HCT116 (cell line): ENCODE measurements around the gene ATF7.

Source experiments
- CEBPB ChIP-seq: IDR thresholded peaks from 2 replicates; pipeline ENCODE4 v1.6.1; 2012; ENCODE audit warnings: low read depth
- EGR1 ChIP-seq: IDR thresholded peaks from 2 replicates; pipeline ENCODE4 v1.6.1; 2012; ENCODE audit warnings: low read depth
- EZH2 ChIP-seq: fragments of 200-600 bp; sonication (generic); IDR thresholded peaks from 2 replicates; pipeline ENCODE4 v1.6.1; 2017; ENCODE audit warnings: antibody characterized with exemption, mixed run types
- POLR2A ChIP-seq: IDR thresholded peaks from 2 replicates; pipeline ENCODE4 v1.7.0; 2011; ENCODE audit warnings: borderline replicate concordance; ENCODE audit not compliant: insufficient read depth, insufficient read length; ENCODE audit errors: extremely low read depth
- REST ChIP-seq: IDR thresholded peaks from 2 replicates; pipeline ENCODE4 v1.6.1; 2012; ENCODE audit warnings: low read depth
- TCF7L2 ChIP-seq: IDR thresholded peaks from 2 replicates; pipeline ENCODE4 v1.7.0; 2011; ENCODE audit warnings: borderline replicate concordance, inconsistent platforms; ENCODE audit not compliant: insufficient read depth, insufficient read length; ENCODE audit errors: extremely low read depth
- ZFX ChIP-seq: fragments of 450-650 bp; IDR thresholded peaks from 2 replicates; pipeline ENCODE4 v1.6.1; 2017
- ZNF274 ChIP-seq: fragments of 200-500 bp; sonication (Bioruptor generic); IDR thresholded peaks from 2 replicates; pipeline ENCODE4 v1.6.1; 2014; ENCODE audit warnings: mild to moderate bottlenecking, low read depth, low read length, inconsistent platforms
- TF ChIP-seq, protein P1 (sequence below), 3 experiments: fragments of 200-600 bp in 1 of 3; sonication (generic) in 1 of 3; IDR thresholded peaks in 2 of 3; conservative IDR thresholded peaks in 1 of 3; 2 replicates each; pipeline ENCODE4 v1.5.1; 2012 to 2017; ENCODE audit warnings: low read depth in 2 of 3, low read length in 2 of 3, antibody characterized with exemption in 1 of 3, borderline replicate concordance in 1 of 3, control low read depth in 1 of 3, mild to moderate bottlenecking in 1 of 3, mixed read lengths in 1 of 3, mixed run types in 1 of 3, moderate library complexity in 1 of 3; ENCODE audit not compliant: insufficient read depth in 1 of 3

GRCh38 chr12:53564278-53564677 lies 61.9 kb downstream of the ATF7 start:
- TF ChIP-seq CEBPB = no peak
- TF ChIP-seq ZFX = no peak
- no peak for TF ChIP-seq ZNF274
- TF ChIP-seq POLR2A = no peak
- TF ChIP-seq, protein P1, sequence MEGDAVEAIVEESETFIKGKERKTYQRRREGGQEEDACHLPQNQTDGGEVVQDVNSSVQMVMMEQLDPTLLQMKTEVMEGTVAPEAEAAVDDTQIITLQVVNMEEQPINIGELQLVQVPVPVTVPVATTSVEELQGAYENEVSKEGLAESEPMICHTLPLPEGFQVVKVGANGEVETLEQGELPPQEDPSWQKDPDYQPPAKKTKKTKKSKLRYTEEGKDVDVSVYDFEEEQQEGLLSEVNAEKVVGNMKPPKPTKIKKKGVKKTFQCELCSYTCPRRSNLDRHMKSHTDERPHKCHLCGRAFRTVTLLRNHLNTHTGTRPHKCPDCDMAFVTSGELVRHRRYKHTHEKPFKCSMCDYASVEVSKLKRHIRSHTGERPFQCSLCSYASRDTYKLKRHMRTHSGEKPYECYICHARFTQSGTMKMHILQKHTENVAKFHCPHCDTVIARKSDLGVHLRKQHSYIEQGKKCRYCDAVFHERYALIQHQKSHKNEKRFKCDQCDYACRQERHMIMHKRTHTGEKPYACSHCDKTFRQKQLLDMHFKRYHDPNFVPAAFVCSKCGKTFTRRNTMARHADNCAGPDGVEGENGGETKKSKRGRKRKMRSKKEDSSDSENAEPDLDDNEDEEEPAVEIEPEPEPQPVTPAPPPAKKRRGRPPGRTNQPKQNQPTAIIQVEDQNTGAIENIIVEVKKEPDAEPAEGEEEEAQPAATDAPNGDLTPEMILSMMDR (IDR thresholded peaks at IDR 0.05 in 2 of 3, conservative IDR thresholded peaks at IDR 0.05 in 1 of 3; ENCODE audit: borderline replicate concordance in 1 of 3, insufficient read depth in 1 of 3, low read depth in 2 of 3, low read length in 2 of 3) = no peak
- TF ChIP-seq EZH2 = no peak
- TF ChIP-seq REST = no peak
- TF ChIP-seq TCF7L2 = no peak
- no peak for TF ChIP-seq EGR1
